Natural killer cell (primary cell): ENCODE measurements around the gene RXRA. TPM values are rescaled to one million over a fixed set of nuclear protein-coding genes. Genes with fewer than 3 reads are reported as not detected.

Experiments used
- ATAC-seq, 3 donors: fragments of 150-1000 bp in 2 of 3; fragments of 200-7000 bp in 1 of 3; cut with Tn5 transposase; 1 replicate in 1 of 3; 2 replicates in 2 of 3; pipeline ENCODE4 v1.10.0; 2021; ENCODE audit warnings: mild to moderate bottlenecking in 2 of 3, moderate library complexity in 2 of 3
- DNase-seq, 2 donors: peaks; one replicate each; pipeline versions ENCODE4 v3.0.0 to v3.0.0-alpha.2; 2013 to 2021; ENCODE audit warnings: mixed read lengths in 1 of 2
- H3K27ac ChIP-seq: one replicate; pipeline ENCODE4 v1.5.1; 2013; ENCODE audit warnings: mild to moderate bottlenecking, low read length
- H3K27me3 ChIP-seq: one replicate; pipeline ENCODE4 v1.6.1; 2013; ENCODE audit warnings: low read length; ENCODE audit not compliant: control insufficient read depth, insufficient read depth
- H3K36me3 ChIP-seq: one replicate; pipeline ENCODE4 v1.6.1; 2013; ENCODE audit warnings: low read length; ENCODE audit not compliant: control insufficient read depth, insufficient read depth
- H3K4me1 ChIP-seq: one replicate; pipeline ENCODE4 v1.6.1; 2013; ENCODE audit warnings: low read length; ENCODE audit not compliant: control insufficient read depth, insufficient read depth
- H3K4me3 ChIP-seq: one replicate; pipeline ENCODE4 v1.5.1; 2013; ENCODE audit warnings: low read length
- H3K9me3 ChIP-seq: one replicate; pipeline ENCODE4 v1.6.1; 2013; ENCODE audit warnings: low read length; ENCODE audit not compliant: control insufficient read depth, insufficient read depth
- H3K27ac Mint-ChIP-seq, 2 donors: one replicate each; pipeline ENCODE4 v1.8.0; 2022; ENCODE audit warnings: mild to moderate bottlenecking in 2 of 2, mixed read lengths in 2 of 2, moderate library complexity in 1 of 2
- H3K27me3 Mint-ChIP-seq, 2 donors: one replicate each; pipeline ENCODE4 v1.8.0; 2022; ENCODE audit warnings: low read depth in 2 of 2, mixed read lengths in 2 of 2
- H3K36me3 Mint-ChIP-seq: one replicate; pipeline ENCODE4 v1.8.0; 2022; ENCODE audit warnings: mixed read lengths
- H3K4me1 Mint-ChIP-seq, 2 donors: one replicate each; pipeline ENCODE4 v1.8.0; 2022; ENCODE audit warnings: mixed read lengths in 2 of 2
- H3K4me3 Mint-ChIP-seq: one replicate; pipeline ENCODE4 v1.8.0; 2022; ENCODE audit warnings: mild to moderate bottlenecking, moderate library complexity, mixed read lengths
- H3K9me3 Mint-ChIP-seq, 2 donors: one replicate each; pipeline ENCODE4 v1.8.0; 2022; ENCODE audit warnings: mixed read lengths in 2 of 2
- WGBS: methylation state at CpG from one replicate; pipeline ENCODE4 v1.1.7; 2013; ENCODE audit warnings: missing lambda C conversion rate; ENCODE audit not compliant: insufficient coverage; 5-methylcytosine and 5-hydroxymethylcytosine counted together
- intact Hi-C: fragments of 100-400 bp; cut with micrococcal nuclease; formaldehyde crosslinking; loops from one replicate; pipeline ENCODE4 v1.14.2; 2022
- total RNA-seq, 4 donors: library from RNA; stranded (reverse); fragments of 120-200 nt in 1 of 4; gene quantifications; one replicate each; pipeline versions ENCODE4 v1.2.3 to v1.2.4, GENCODE V29; 2013 to 2022
- TF ChIP-seq, protein P1 (sequence below): fragments of 200-600 bp; IDR thresholded peaks from one replicate; pipeline ENCODE4 v1.8.0; 2022; ENCODE audit warnings: antibody characterized with exemption

Gene RXRA
- total RNA-seq, 3 donors from 2014 or later (not counting 1 experiment from before 2014, with no cell fraction given): 30.9 to 64.1 (median 42.2) TPM

GRCh38 chr9:134486143-134486591 lies 159.9 kb downstream of the RXRA start:
- H3K27ac ChIP-seq: no peak overlapping the region
- H3K4me1 ChIP-seq: peaks cover 4% of the 10 kb centered on the region
- H3K4me3 Mint-ChIP-seq: no peak overlapping the region
- intact Hi-C loops: no loop called here
- no peaks in the 10 kb centered on the region for H3K27me3 ChIP-seq
- WGBS: 87% methylated on average over 16 of the region's 16 CpGs
- no peak overlapping the region for H3K27ac Mint-ChIP-seq
- ATAC-seq (no peak), DNase-seq (no peak)
- H3K9me3 Mint-ChIP-seq: no peaks in the 10 kb centered on the region
- no peaks in the 10 kb centered on the region for H3K36me3 ChIP-seq
- TF ChIP-seq, protein P1, sequence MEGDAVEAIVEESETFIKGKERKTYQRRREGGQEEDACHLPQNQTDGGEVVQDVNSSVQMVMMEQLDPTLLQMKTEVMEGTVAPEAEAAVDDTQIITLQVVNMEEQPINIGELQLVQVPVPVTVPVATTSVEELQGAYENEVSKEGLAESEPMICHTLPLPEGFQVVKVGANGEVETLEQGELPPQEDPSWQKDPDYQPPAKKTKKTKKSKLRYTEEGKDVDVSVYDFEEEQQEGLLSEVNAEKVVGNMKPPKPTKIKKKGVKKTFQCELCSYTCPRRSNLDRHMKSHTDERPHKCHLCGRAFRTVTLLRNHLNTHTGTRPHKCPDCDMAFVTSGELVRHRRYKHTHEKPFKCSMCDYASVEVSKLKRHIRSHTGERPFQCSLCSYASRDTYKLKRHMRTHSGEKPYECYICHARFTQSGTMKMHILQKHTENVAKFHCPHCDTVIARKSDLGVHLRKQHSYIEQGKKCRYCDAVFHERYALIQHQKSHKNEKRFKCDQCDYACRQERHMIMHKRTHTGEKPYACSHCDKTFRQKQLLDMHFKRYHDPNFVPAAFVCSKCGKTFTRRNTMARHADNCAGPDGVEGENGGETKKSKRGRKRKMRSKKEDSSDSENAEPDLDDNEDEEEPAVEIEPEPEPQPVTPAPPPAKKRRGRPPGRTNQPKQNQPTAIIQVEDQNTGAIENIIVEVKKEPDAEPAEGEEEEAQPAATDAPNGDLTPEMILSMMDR: no peak
- H3K4me1 Mint-ChIP-seq: no peaks in the 10 kb centered on the region
- H3K9me3 ChIP-seq: no peaks in the 10 kb centered on the region
- no peaks in the 10 kb centered on the region for H3K36me3 Mint-ChIP-seq
- peaks cover 0 to 16% of the 10 kb centered on the region in 2 donors for H3K27me3 Mint-ChIP-seq
- no peak overlapping the region for H3K4me3 ChIP-seq

DNA sequence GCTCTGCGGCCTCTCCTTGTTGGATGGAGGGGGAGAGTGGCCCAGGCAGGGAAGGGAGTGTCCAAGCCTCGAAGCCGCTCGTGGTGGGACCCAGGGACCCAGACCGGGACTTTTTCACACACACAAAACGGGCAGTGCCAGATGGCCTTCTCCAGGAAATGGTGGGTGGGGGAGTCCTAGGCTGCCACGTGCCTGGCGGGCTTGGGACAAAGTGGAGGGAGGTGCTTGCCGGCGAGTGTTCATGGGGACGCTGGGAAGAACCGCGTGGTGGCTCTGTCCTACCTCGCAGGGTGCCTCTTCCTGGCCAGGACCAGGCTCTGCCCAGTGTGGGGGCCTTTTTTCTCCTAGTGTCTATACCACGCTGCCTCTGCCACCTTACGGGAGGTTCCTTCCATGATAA lies 160.3 kb downstream of the RXRA start:
- H3K27me3 Mint-ChIP-seq: peaks cover 0 to 16% of the 10 kb centered on the region in 2 donors
- H3K27ac Mint-ChIP-seq: no peak overlapping the region
- Histone ChIP-seq H3K36me3 (no peaks in the 10 kb centered on the region), H3K4me1 (peaks cover 4% of the 10 kb centered on the region), H3K9me3 (no peaks in the 10 kb centered on the region), H3K4me3 (no peak overlapping the region), H3K27me3 (no peaks in the 10 kb centered on the region), H3K27ac (no peak overlapping the region)
- no peaks in the 10 kb centered on the region for H3K36me3 Mint-ChIP-seq
- intact Hi-C loops: no loop called here
- no peak overlapping the region for H3K4me3 Mint-ChIP-seq
- DNase-seq (no peak), ATAC-seq (no peak)
- TF ChIP-seq, protein P1: no peak
- no peaks in the 10 kb centered on the region for H3K9me3 Mint-ChIP-seq
- H3K4me1 Mint-ChIP-seq: no peaks in the 10 kb centered on the region
- 50% methylated on average over 16 of the region's 16 CpGs for WGBS

Other genes starting within 250 kb of the RXRA start
- gene WDR5, start 190.4 kb upstream of the RXRA start, total RNA-seq: 10 to 100 TPM; 12.9 to 18.6 (median 15.9) TPM
- 10 to 100 TPM; 26.2 to 30.8 (median 30.2) TPM for gene RNU6ATAC, start 161.9 kb upstream of the RXRA start, total RNA-seq